Fibroblast of gingiva (primary cell): ENCODE data around the gene THOC6.
"Not testable (repeated sequence)": the region's sequence is repeated elsewhere in the genome, so short reads cannot be mapped to it uniquely, and the experiment has no call there.

Source experiments
- DNase-seq: peaks from one replicate; pipeline ENCODE4 v3.0.0-alpha.2; 2011; ENCODE audit warnings: low read depth

THOC6 gene

DNA sequence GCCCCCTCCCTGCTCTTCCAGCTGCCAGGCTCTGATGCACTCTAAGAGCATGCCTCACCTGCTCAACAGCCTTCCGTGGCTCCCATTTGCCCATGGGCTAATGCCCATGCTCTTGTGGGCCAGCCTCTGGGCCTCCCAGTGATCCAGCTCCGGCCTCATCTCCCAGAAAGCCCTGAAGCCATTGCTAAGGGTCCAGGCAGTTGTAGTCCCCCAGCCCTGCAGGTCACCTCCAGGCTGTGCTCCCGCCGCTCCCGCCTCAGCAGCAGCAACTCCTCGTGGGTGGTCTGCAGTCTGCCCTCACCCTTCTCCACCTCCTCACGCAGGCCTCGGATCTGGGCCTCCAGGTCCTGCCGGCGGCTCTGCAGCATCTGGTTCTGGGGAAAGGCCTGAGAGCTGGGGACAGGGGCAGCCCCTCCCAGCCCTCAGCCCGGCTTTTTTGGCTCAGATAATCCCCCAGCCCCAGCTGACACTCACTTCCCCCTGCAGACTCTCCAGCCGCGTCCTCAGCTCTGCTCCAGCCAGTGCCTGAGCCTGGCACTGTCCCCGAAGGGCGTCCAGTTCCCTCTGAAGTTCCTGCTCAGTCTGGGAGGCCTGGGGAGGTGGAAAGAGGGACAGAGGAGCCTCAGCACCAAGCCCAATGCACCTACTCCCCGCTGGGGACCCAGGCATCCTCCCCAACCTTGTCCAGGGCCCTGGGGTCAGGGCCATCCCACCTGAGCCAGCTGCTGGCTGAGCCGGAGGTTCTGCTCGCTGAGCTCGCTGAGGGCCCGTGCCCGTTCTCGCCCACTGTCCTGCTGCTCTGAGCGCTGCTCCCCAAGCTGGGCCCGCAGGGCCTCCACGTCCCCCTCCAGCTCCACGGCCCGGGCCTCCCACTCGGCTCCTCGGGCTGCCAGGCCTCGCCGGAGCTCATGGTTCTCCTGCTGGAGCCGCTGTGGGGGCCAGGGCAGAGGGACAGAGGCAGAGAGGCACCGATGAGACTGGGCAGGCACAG is 6.7 kb downstream of the THOC6 start:
- no peak for DNase-seq

DNA sequence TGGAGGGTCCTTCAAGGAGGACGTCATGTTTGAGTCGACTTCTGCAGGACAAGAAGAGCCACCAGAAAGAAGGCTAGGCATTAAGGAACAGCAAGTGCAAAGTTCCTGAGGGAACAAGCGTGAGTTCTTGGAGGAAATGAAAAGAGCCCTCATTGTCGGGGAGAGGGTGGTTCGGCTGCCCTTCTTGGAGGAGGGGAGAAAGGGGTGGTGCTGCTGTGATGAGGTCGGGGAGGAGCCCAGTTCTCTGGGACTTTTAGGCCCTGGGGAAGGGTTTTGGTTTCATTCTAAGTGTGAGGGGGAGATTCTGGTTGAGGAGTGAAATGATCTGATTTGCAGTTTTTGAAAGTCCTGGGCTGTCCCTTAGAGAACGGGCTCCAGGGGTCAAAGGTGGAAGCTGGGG is 8.8 kb downstream of the THOC6 start:
- DNase-seq, result no peak

DNA sequence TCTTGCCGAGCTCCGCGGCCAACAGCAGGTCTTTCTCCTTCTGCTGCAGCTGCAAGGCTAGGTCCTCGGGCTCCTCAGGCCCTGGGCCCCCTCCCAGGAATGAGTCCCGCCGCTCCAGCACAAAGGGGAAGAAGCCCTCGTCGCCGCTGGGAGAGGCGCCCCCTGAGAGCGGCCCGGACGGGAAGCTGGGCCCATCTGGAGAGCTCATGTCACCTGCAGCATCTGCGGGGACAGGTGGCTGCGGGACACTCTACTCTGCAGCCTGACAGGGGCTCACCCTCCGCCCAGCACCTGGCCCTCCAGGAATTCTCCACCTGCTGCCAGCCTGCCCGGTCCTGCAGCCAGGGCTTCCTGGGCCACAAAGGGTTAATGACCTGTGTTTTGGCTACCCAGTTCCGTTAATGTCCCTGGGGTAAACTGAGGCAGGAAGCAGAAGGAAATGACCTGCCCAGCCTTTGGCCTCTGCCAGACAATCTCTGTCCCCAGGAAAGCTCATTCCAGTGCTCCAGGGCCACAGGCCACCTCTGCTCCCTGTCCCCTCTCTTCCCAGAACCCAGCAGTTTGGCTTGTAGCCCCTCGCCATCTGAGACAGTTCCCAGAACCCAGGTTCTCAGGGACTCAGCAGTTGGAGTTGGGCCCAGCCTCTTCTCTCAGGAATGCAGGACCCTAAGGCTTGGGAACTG is 11.6 kb downstream of the THOC6 start:
- DNase-seq, result no peak

DNA sequence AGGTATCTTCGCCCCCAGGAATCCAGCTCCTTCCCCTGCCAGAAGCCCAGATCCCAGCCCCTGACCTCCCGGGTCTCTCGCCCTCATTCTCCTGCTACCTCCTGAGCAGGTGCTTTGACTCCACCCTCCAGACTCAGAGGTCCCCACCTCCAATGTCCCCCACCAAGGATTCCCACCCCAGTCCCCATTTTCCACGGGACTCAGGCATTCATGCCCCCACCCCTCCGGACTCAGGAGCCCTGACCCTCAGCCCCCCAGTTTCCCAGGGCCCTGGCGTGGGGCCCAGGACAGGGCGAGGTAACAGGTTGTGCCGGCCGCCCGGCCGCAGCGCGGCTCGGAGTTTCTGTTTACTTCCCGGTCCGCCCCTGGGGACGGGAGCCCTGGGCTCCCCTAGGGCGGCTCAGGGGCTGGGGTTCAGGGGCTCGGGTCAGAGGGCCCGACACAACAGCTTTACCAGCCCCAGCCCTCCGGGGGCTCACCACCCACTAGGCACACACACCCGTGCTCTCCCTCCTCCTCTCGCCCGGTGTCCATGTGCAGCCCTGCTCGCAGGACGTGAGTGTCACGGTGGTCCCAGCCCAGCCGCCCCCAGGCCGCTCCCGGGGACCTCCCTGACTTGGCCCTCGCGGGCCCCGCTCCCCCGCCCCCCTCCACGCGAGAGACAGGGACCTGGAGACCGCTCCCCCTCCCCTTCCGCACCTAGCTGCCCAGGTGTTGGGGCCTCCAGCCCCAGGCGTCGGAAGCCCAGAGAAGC is 12.3 kb downstream of the THOC6 start:
- no peak for DNase-seq

DNA sequence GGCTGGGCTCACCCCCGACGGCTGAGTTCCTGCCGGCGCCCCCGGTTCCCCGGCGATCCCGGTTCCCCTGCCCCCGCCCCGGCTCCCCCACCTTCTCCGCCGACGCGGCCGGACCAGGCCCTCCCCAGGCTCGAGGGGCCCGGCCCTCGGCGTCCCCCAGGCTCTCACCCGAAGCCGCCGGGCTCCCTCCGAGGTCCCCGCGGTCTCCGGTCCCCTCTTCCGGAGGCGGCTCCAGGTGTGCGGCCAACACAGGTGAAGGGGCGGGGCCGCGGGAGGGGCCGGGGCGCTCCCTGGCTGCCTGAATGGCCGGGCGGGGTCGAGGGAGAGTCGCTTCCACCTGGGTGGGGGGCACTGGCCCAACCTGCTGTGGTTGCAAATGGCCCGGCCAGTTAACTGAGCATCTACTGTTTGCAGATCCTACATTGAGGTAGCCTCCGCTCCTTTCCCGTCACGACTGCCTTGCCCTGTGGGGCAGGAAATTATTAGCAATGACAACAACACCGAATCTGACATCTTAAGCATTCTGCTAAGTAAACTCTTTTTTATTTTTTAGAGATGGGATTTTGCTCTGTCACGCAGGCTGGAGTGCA is 13.0 kb downstream of the THOC6 start, which contains the start of gene BICDL2:
Gene BICDL2 (minus strand): TSS at position 219 of the 590 bp plus-strand sequence. CDS start 1,448 bp downstream, outside the sequence.
- no peak for DNase-seq

DNA sequence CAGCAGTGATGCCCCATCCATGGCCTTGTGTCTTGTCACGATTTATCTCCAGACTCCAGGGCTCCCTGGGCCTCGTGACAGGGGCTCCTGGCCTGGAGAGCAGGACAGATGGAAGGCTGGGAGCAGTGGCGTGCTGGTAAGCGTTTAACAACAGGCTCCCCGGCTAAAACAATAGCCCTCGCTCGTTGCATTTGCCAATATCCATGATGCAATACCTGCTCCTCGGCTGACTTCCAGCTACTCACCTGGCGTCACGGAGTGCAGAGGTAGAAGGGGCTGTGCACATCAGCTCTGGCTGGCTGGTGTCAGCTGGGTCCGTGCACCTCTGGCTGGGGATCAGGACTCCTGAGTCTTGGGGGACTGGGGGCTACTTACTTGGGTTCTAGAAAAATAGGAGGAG is 14.4 kb downstream of the THOC6 start:
- no peak for DNase-seq

DNA sequence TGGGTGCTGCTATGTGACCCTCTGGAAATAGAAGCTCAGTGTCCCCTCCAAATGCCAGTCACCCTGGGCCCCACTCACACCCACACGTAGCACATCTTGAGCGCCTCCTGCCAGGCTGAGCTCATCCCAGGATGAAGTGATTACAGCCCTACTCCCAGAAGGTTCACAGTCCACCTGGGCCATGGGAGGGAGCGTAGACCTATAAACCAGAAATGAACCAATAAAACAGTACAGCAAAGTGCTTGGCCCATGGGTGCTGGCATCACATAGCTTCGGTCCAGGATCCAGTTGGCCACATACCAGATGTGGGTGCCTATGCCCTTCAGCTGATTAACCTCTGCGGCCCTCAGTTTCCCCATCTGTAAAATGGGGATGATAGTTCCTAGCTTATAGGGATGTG is 15.1 kb downstream of the THOC6 start:
- no peak for DNase-seq

DNA sequence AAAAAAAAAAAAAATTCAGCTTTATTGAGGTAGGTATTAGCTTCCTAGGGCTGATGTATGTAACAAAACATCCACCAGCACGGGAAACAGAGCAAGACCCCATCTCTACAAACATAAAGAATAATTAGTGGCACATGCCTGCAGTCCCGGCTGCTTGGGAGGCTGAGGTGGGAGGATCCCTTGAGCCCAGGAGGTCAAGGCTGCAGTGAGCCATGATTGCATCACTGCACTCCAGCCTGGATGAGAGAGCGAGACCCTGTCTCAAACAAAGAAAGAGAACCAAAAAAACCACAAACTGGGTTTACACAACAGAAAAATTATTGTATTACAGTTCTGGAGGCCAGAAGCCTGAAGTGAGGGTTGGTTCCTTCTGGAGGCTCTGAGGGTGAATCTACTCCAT is 18.5 kb downstream of the THOC6 start:
- DNase-seq, result no peak

DNA sequence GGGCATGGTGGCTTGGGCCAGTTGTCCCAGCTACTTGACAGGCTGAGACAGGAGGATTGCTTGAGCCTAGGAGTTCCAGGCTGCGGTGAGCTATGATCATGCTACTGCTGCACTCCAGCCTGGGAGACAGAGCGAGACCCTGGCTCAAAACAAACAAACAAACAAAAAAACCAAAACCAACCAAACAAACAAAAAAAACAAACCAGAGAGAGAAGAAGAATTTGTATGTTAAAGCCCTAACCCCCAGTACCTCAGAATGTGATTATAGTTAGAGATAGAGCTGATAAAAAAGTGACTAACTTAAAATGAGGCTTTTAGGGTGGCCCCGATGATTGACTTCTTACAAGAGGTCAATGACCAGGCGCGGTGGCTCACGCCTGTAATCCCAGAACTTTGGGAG is 20.9 kb downstream of the THOC6 start:
- no peak for DNase-seq

DNA sequence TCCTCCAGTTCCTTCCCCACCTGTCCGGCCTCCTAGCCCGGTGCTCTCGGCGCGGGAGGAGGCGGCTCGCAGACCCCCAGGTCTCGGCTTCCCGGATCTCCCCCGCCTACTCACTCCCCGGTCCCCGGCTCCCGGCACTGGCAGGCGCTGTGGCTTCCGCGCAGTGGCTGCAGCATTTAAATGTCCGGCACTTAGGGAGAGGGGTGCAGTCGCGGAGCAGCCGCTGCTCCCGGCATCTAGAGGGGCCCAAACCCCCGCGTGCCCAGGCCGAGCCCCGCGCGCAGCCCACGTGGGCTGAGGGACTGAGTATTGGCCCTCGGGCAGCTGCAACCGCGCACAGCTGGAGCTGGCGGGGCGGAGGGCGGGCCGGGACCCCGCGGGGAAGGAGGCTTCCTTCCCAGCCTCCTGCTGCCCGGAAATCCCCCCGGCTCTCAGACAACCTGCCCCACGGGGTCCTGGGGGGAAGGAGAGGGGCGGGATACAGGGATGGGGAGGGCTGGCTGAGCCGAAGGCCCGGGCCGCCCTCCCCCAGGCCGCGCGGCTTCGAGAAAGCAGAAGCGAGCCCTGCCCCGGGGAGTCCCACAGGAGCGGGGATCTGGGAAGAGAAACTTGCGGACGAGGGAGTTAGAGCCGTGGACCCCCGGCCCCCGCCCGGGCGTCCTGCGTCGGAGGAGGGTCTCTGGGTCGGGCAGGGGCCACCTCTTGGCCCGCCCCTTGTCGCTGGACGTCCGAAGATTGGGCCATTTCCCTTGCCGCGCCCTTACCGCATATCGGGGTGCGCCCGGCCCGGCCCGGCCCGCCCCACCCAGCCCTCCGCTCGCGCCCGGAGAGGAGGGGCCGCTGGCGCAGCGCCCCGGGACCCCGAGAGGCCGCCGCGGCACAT is 22.2 kb downstream of the THOC6 start, which contains the start of gene MMP25:
Gene MMP25 (plus strand): TSS at position 804 of the 883 bp plus-strand sequence. CDS start 357 bp downstream, outside the sequence.
- no peak for DNase-seq

DNA sequence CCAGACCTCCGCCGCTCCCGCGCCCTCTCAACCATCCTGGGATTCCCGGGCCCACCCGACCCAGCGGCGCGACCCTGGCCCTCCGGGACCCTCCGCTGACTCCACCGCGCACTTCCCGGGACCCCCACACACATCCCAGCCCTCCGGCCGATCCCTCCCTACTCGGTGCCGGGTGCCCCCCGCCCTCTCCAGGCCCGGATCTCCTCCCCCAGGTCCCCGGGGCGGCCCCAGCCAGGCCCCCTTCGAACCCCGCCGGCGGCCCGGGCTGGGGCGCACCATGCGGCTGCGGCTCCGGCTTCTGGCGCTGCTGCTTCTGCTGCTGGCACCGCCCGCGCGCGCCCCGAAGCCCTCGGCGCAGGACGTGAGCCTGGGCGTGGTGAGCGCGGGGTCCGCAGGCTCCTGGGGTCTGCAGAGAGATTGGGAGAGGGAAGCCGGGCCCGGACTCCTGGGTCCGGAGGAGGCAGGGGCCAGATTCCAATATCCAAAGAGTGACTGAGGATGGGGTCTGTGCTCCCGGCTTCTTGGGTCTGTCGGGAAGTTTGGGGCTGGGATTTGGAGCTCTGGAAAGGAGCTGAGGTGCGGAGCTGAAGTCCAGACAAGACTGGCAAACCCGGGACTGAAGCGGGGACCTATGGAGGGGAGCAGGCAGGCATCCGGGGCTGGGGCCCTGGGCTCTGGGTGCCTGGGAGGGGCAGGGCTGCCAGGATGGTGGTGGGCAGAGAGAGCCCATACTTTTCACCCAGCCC is 23.0 kb downstream of the THOC6 start:
- no peak for DNase-seq

DNA sequence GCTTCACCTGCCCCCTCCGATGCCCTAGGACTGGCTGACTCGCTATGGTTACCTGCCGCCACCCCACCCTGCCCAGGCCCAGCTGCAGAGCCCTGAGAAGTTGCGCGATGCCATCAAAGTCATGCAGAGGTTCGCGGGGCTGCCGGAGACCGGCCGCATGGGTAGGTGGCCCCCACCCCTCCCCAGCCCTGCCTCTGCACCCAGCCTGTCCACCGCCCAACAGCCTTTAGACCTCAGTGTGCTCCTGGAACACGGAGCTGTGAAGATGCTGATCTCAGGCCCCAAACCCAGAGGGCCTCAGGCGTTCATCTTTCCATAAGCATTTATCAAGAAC is 23.5 kb downstream of the THOC6 start:
- DNase-seq, result no peak

DNA sequence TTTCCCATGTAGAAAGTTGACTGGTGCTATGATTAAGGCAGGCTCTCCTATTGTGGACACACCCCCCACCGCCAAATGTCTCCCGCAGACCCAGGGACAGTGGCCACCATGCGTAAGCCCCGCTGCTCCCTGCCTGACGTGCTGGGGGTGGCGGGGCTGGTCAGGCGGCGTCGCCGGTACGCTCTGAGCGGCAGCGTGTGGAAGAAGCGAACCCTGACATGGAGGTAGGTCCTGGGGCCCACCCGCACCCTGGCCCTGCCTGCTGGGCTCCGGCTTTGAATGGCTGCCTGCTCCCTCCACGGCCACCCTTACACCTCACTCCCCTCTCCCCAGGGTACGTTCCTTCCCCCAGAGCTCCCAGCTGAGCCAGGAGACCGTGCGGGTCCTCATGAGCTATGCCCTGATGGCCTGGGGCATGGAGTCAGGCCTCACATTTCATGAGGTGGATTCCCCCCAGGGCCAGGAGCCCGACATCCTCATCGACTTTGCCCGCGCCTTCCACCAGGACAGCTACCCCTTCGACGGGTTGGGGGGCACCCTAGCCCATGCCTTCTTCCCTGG is 26.2 kb downstream of the THOC6 start:
- no peak for DNase-seq

DNA sequence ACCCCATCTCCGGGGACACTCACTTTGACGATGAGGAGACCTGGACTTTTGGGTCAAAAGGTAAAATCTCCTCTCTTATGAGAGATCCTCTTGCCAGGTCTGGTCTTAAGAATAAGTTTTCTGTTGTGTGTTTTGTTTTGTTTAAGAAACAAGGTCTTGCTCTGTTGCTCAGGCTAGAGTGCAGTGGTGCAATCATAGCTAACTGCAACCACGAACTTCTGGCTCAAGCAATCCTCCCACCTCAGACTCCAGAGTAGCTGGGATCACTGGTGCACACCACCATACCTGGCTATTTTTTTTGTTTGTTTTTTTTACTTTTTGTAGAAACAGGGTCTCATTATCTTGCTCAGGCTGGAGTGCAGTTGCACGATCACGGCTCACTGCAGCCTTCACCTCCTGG is 26.7 kb downstream of the THOC6 start:
- DNase-seq, result no peak

DNA sequence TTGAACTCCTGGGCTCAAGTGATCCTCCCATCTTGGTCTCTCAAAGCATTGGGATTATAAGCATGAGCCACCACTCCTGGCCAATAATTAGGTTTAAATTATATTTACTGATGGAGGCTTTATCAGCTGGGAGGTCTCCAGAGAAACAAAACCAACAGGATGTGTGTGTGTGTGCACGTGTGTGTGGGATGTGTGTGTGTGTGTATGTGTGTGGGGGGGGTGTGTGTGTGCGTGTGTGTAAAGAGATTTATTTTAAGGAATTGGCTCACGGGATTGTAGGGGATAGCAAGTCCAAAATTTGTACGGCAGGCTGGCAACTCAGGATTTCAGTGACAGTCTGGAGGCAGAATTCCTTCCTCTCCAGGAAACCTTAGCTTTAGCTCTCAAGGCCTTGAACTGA is 27.2 kb downstream of the THOC6 start:
- DNase-seq, result no peak

DNA sequence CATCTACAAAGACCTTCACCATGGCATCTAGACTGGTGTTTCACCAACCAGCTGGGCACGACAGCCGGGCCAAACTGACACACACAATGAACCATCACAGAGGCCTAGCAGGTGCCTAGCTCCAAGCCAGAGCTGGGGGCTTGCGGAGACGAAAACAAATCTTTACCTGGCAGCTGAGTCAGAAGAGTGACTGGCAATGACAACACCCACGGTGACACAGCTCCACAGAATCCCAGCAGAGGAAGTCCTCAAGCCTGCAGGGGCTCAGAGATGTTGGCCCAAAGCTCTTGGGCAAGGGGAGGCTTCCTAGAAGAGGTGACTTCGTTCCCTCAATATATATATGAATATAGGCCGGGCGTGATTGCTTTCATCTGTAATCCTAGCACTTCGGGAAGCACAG is 27.7 kb downstream of the THOC6 start:
- no peak for DNase-seq

DNA sequence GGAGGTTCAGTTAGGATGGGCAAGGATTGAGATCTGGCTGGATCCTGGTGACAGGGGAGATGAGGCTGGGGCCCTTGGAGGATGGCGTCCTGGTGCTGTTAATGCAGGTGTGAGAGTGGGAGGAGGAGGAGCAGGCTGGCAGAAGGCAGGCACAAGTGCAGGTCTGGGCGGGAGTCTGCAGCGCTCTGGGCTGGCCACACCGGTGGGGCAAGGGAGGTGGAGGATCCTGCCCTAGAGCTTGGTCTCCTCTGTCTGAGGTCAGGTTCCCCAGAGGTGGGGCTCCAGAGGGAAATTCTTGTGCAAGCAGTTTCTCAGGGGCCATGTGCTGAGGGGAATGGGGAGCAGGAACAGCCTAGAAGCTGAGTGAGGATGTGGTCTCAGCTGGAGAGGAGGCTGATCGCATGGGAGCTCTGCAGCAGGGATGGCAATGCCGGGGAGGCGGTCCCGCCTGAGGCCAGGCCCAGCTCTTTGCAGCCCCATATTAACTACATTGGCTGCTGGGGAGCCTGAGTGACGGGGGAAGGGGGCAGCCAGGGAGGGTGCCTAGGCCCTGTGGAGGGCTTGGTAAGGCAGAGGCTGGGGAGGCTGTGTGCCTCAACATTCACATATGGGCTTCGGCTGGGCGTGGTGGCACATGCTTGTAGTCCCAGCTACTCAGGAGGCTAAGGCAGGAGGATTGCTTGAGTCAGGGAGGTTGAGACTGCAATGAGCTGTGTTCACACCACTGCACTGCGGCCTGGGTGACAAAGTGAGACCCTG is 28.9 kb downstream of the THOC6 start:
- DNase-seq, result not testable (repeated sequence)

DNA sequence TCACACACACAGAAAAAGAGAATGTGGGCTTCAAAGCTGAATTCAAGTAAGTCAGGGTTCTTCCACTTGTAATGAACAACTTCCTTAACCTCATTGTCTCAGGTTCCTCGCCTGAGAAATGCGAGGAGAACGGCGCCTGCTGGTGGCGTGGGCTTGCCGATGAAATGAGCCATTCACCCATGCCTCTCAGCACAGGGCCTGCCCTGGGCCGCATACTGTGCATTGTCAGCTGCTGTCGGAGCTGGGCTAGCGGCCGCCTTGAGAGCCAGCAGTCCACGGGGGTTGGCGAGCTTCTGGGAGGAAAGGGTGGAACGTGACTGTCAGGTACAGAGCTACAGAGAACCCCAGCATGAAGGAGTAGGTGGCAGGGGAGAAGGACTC is 29.5 kb downstream of the THOC6 start:
- not testable (repeated sequence) for DNase-seq
